ENCODE results near the gene ERC1. TPM values are rescaled to one million over a fixed set of nuclear protein-coding genes. Genes with fewer than 3 reads are reported as not detected.

ERC1 gene
- total and polyA plus RNA-seq, 2 donors, result 26.6 to 76.7 TPM

DNA sequence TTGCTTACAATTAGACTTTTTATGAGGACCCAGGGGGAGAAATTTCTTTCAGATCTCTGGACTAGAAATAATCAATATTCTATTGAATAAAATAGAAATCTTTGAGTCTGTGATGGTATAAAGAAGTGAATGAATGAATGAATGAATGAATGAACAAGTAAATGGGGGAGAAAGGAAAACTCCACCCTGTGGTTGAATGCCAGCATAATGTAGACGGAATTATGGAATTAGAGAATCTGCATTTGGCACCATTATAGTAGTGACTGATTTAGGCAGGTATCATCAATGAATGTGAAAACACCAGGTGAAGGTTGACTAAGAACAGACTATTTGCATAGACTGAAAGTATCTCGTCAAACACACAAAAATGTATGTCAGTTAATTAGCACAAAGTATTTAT is 468.3 kb downstream of the ERC1 start:
- no peak for DNase-seq (ENCODE audit: extremely low spot score)
- no peaks in the 10 kb centered on the region for H3K36me3 ChIP-seq (ENCODE audit: insufficient read depth)
- no peaks in the 10 kb centered on the region for H3K4me1 ChIP-seq (ENCODE audit: insufficient read depth)
- 96% methylated on average over 2 of the region's 2 CpGs for WGBS
- no peak overlapping the region for H3K4me3 ChIP-seq (ENCODE audit: low read depth, low read length)
- no peak overlapping the region for H3K27ac ChIP-seq (ENCODE audit: low read depth)

GRCh38 chr12:1463073-1463905 is 472.3 kb downstream of the ERC1 start:
- no peak for DNase-seq (ENCODE audit: extremely low spot score)
- no peak overlapping the region for H3K4me3 ChIP-seq (ENCODE audit: low read depth, low read length)
- WGBS, result 89% methylated on average over 10 of the region's 10 CpGs

GRCh38 chr12:1464925-1465324 is 473.9 kb downstream of the ERC1 start:
- no peaks in the 10 kb centered on the region for H3K4me1 ChIP-seq (ENCODE audit: insufficient read depth)
- 95% methylated on average over 6 of the region's 6 CpGs for WGBS
- no peak overlapping the region for H3K27ac ChIP-seq (ENCODE audit: low read depth)
- H3K36me3 ChIP-seq (ENCODE audit: insufficient read depth), result no peaks in the 10 kb centered on the region
- DNase-seq (ENCODE audit: extremely low spot score), result no peak
- H3K4me3 ChIP-seq (ENCODE audit: low read depth, low read length), result no peak overlapping the region

More at GRCh38 chr12:1463073-1463905, 472.3 kb downstream of the ERC1 start:
- Histone ChIP-seq H3K27ac (ENCODE audit: low read depth) (no peak overlapping the region), H3K36me3 (ENCODE audit: insufficient read depth) (no peaks in the 10 kb centered on the region), H3K4me1 (ENCODE audit: insufficient read depth) (no peaks in the 10 kb centered on the region)

DNA sequence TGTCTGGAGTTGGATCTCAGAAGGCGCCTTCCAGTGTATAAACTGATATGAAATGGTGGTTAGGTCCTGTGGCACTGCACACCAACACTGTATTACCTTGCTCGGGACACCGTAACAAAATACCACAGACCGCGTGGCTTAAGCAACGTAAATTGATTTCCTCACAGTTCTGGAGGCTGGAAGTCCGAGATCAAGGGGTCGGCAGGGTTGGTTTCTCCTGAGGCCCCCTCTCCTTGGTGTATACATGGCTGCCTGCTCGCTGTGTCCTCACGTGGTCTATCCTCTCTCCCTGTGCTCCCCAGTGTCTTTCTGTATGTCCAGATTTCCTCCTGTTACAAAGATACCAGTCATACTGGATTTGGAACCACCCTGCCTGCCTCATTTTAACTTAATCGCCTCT is 475.0 kb downstream of the ERC1 start:
- Histone ChIP-seq H3K4me1 (ENCODE audit: insufficient read depth) (no peaks in the 10 kb centered on the region), H3K36me3 (ENCODE audit: insufficient read depth) (no peaks in the 10 kb centered on the region), H3K27ac (ENCODE audit: low read depth) (no peak overlapping the region), H3K4me3 (ENCODE audit: low read depth, low read length) (no peak overlapping the region)
- WGBS, result 96% methylated on average over 11 of the region's 11 CpGs
- no peak for DNase-seq (ENCODE audit: extremely low spot score)

- WGBS, result 81% methylated on average over 5 of the region's 5 CpGs
- H3K4me1 ChIP-seq (ENCODE audit: insufficient read depth), result no peaks in the 10 kb centered on the region
- no peak for DNase-seq (ENCODE audit: extremely low spot score)
- no peaks in the 10 kb centered on the region for H3K36me3 ChIP-seq (ENCODE audit: insufficient read depth)
- no peak overlapping the region for H3K4me3 ChIP-seq (ENCODE audit: low read depth, low read length)
- no peak overlapping the region for H3K27ac ChIP-seq (ENCODE audit: low read depth)
Measured at GRCh38 chr12:1466481-1467154, 475.6 kb downstream of the ERC1 start.

DNA sequence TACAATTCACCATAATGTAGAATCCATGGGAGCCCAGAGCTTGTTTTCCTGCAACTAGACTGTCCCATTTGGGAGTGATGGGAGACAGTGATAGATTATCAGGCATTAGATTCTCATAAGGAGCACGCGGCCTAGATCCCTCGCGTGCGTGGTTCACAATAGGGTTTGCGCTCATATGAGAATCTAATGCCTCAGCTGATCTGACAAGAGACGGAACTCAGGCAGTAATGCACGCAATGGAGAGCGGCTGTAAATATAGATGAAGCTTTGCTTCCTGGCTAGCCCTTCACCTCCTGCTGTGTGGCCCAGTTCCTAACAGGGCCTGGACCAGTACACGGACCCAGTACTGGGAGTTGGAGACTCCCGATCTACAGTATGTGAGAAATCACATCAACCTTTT is 476.7 kb downstream of the ERC1 start:
- Histone ChIP-seq H3K4me3 (ENCODE audit: low read depth, low read length) (no peak overlapping the region), H3K4me1 (ENCODE audit: insufficient read depth) (no peaks in the 10 kb centered on the region), H3K27ac (ENCODE audit: low read depth) (no peak overlapping the region), H3K36me3 (ENCODE audit: insufficient read depth) (no peaks in the 10 kb centered on the region)
- WGBS, result 98% methylated on average over 11 of the region's 11 CpGs
- no peak for DNase-seq (ENCODE audit: extremely low spot score)

- Histone ChIP-seq H3K36me3 (ENCODE audit: insufficient read depth) (no peaks in the 10 kb centered on the region), H3K4me1 (ENCODE audit: insufficient read depth) (no peaks in the 10 kb centered on the region), H3K27ac (ENCODE audit: low read depth) (no peak overlapping the region), H3K4me3 (ENCODE audit: low read depth, low read length) (no peak overlapping the region)
- 85% methylated on average over 6 of the region's 6 CpGs for WGBS
- no peak for DNase-seq (ENCODE audit: extremely low spot score)
Measured at GRCh38 chr12:1469070-1469469, 478.0 kb downstream of the ERC1 start.

DNA sequence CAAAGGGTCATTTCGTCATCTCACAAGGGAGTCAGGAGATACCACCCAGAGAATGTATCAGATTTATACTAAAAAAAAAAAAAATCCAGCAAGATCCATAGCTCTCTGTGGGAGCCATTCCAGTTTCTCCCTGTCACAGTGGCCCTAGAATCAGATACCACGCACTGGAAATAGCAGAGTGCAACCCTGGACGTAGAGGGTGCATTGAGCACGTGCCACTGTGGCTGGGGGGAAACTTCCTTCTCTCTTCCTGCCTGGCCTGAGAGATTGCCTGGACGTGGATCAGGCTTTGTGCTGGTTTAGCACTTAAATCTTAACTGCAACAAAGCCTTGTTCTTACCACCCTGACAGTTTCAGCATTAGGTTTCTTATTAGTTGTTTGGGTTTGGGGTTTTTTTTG is 479.0 kb downstream of the ERC1 start:
- no peak for DNase-seq (ENCODE audit: extremely low spot score)
- no peaks in the 10 kb centered on the region for H3K36me3 ChIP-seq (ENCODE audit: insufficient read depth)
- no peak overlapping the region for H3K4me3 ChIP-seq (ENCODE audit: low read depth, low read length)
- no peak overlapping the region for H3K27ac ChIP-seq (ENCODE audit: low read depth)
- 80% methylated on average over 5 of the region's 5 CpGs for WGBS
- no peaks in the 10 kb centered on the region for H3K4me1 ChIP-seq (ENCODE audit: insufficient read depth)

GRCh38 chr12:1471224-1471623 is 480.2 kb downstream of the ERC1 start:
- WGBS, result 90% methylated on average over 6 of the region's 6 CpGs
- no peak overlapping the region for H3K4me3 ChIP-seq (ENCODE audit: low read depth, low read length)
- no peaks in the 10 kb centered on the region for H3K4me1 ChIP-seq (ENCODE audit: insufficient read depth)
- H3K27ac ChIP-seq (ENCODE audit: low read depth), result no peak overlapping the region
- no peaks in the 10 kb centered on the region for H3K36me3 ChIP-seq (ENCODE audit: insufficient read depth)
- no peak for DNase-seq (ENCODE audit: extremely low spot score)

GRCh38 chr12:1473418-1473817 is 482.4 kb downstream of the ERC1 start:
- Histone ChIP-seq H3K4me3 (ENCODE audit: low read depth, low read length) (no peak overlapping the region), H3K4me1 (ENCODE audit: insufficient read depth) (no peaks in the 10 kb centered on the region), H3K27ac (ENCODE audit: low read depth) (no peak overlapping the region), H3K36me3 (ENCODE audit: insufficient read depth) (no peaks in the 10 kb centered on the region)
- no peak for DNase-seq (ENCODE audit: extremely low spot score)
- 71% methylated on average over 7 of the region's 7 CpGs for WGBS

GRCh38 chr12:1474041-1474573 is 483.1 kb downstream of the ERC1 start:
- Histone ChIP-seq H3K27ac (ENCODE audit: low read depth) (no peak overlapping the region), H3K4me3 (ENCODE audit: low read depth, low read length) (no peak overlapping the region)

DNA sequence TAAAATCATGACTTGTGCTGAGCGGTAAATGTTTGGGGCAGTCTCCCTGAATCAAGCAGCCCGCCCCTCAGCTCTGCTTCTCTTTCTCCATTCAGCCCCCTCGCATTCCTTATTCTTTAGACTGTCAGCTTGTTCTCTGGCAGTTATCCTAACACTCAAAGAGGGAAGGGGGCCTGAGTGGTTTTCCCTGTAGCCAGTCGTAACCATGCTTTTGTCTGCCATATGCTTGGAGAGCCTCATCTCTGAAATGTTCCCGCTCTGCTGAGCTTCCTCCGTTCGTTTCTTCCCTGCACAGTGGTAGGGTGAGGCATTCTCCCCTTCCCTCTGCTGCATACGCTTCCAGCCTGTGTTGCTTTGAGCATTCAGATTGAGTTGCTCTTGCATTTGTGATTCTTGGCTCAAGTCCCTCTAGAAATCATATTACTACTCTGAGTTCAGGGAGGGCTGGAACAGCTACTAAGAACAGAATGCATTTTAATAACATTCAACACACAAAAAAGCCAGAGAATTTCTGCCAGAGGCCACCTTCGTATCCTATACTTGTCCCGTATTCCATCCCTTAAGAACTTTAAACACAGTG is 483.6 kb downstream of the ERC1 start:
- no peak overlapping the region for H3K4me3 ChIP-seq (ENCODE audit: low read depth, low read length)
- H3K27ac ChIP-seq (ENCODE audit: low read depth), result no peak overlapping the region
- WGBS, result 34% methylated on average over 10 of the region's 10 CpGs
- no peaks in the 10 kb centered on the region for H3K36me3 ChIP-seq (ENCODE audit: insufficient read depth)
- H3K4me1 ChIP-seq (ENCODE audit: insufficient read depth), result no peaks in the 10 kb centered on the region
- DNase-seq (ENCODE audit: extremely low spot score), result peak; percentile 51

More at GRCh38 chr12:1474041-1474573, 483.1 kb downstream of the ERC1 start:
- Histone ChIP-seq H3K36me3 (ENCODE audit: insufficient read depth) (no peaks in the 10 kb centered on the region), H3K4me1 (ENCODE audit: insufficient read depth) (no peaks in the 10 kb centered on the region)
- WGBS, result 23% methylated on average over 5 of the region's 5 CpGs
- no peak for DNase-seq (ENCODE audit: extremely low spot score)

GRCh38 chr12:1479645-1480044 is 488.6 kb downstream of the ERC1 start:
- Histone ChIP-seq H3K4me3 (ENCODE audit: low read depth, low read length) (no peak overlapping the region), H3K36me3 (ENCODE audit: insufficient read depth) (peaks cover 2% of the 10 kb centered on the region), H3K4me1 (ENCODE audit: insufficient read depth) (no peaks in the 10 kb centered on the region), H3K27ac (ENCODE audit: low read depth) (no peak overlapping the region)
- no peak for DNase-seq (ENCODE audit: extremely low spot score)
- WGBS, result 96% methylated on average over 11 of the region's 11 CpGs

DNA sequence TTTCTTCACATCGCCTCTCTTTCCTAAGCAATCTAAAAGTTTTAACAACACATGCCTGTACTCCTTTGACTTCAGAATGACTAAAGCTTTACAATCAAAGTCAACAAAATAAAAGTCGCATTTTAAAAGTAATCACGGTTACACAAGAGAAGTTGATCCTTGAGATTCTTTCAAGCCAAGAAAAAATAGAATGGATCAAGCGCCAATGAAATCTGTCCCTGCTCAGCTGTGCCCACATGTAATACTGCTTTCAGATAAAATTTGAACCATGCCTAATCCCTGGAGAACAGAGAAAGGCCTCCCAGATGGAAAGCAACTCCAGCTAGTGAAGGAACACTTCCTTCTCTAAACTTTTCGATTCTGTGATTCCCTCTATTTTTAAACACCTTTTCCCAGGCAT is 490.3 kb downstream of the ERC1 start:
- DNase-seq (ENCODE audit: extremely low spot score), result no peak
- peak overlapping the region; percentile 67 for H3K27ac ChIP-seq (ENCODE audit: low read depth)

More for the DNA sequence above, 490.3 kb downstream of the ERC1 start:
- H3K4me3 ChIP-seq (ENCODE audit: low read depth, low read length), result no peak overlapping the region
- no peaks in the 10 kb centered on the region for H3K4me1 ChIP-seq (ENCODE audit: insufficient read depth)
- 46% methylated on average over 5 of the region's 5 CpGs for WGBS
- peaks cover 2% of the 10 kb centered on the region for H3K36me3 ChIP-seq (ENCODE audit: insufficient read depth)
